Mesothelial cell of epicardium (in vitro differentiated cells): ENCODE measurements around the gene EHBP1L1. TPM values are rescaled to one million over a fixed set of nuclear protein-coding genes. Genes with fewer than 3 reads are reported as not detected.

Experiments
- DNase-seq, 2 experiments: peaks; one replicate each; pipeline ENCODE4 v3.0.0; 2021; ENCODE audit warnings: low spot score in 2 of 2; ENCODE audit not compliant: unreplicated experiment in 2 of 2
- H3K27ac Mint-ChIP-seq: 2 replicates; pipeline ENCODE4 v1.8.0; 2021; ENCODE audit warnings: mixed read lengths
- H3K27me3 Mint-ChIP-seq: 2 replicates; pipeline ENCODE4 v1.8.0; 2021; ENCODE audit warnings: low read depth, mixed read lengths
- H3K36me3 Mint-ChIP-seq: 2 replicates; pipeline ENCODE4 v1.8.0; 2021; ENCODE audit warnings: mixed read lengths
- H3K4me1 Mint-ChIP-seq: 2 replicates; pipeline ENCODE4 v1.8.0; 2021; ENCODE audit warnings: mixed read lengths
- H3K4me3 Mint-ChIP-seq: 2 replicates; pipeline ENCODE4 v1.8.0; 2021; ENCODE audit warnings: mild to moderate bottlenecking, moderate library complexity, mixed read lengths
- H3K9me3 Mint-ChIP-seq: 2 replicates; pipeline ENCODE4 v1.8.0; 2021; ENCODE audit warnings: mixed read lengths
- total RNA-seq: library from RNA; stranded (reverse); gene quantifications from 3 replicates; pipeline ENCODE4 v1.2.1, GENCODE V29; 2021
- TF ChIP-seq, protein P1 (sequence below): fragments of 200-600 bp; sonication (generic); IDR thresholded peaks from one replicate; pipeline ENCODE4 v1.5.0; 2021; ENCODE audit warnings: antibody characterized with exemption; ENCODE audit not compliant: unreplicated experiment

The EHBP1L1 gene
- total RNA-seq, 1 donor from 2014 or later: 35.2 TPM

DNA sequence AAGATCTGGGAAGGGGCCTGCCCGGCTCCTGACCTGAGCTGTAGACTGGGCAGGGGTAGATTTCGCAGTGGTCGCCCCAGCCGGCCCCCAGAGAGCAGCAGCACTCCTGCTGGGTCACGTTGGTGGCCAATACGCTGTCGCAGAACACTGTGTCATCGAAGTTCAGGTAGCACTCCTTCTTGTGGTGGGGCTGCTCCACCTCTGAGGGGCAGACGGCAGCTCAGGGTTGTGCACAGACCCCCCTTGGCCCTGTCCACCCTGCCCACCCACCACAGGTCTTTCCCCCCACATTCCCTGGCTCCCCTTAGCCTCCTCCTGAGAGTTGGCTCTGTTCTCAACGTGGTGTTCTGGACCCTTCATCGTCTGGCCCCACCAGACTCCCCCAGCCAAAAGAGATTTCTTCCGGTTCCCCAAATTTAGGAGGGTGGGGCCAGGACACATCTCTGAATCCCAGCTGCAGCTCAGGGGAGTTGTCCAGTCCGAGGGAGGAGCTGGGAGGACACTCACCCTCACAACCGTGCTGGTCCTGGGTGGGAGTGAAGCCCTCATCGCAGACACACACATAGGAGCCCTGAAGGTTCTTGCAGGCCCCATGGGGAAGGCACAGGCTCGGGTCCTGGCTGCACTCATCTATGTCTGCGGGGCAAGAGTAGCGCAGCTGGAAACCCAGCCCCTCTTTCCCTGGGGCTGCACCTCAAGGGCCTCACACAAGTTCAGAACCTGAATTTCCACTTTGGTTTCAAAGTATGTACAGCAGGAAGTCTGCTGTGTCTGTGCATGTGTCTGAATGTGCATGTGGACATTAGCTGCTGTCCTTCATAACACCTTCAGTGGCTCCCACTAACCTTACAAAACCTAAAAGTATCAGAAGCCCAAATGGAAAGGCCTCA lies 34.5 kb upstream of the EHBP1L1 start:
- H3K27me3 Mint-ChIP-seq: peaks cover 3% of the 10 kb centered on the region
- peaks cover 31% of the 10 kb centered on the region for H3K36me3 Mint-ChIP-seq
- peak overlapping the region; percentile 90 for H3K27ac Mint-ChIP-seq
- TF ChIP-seq, protein P1, sequence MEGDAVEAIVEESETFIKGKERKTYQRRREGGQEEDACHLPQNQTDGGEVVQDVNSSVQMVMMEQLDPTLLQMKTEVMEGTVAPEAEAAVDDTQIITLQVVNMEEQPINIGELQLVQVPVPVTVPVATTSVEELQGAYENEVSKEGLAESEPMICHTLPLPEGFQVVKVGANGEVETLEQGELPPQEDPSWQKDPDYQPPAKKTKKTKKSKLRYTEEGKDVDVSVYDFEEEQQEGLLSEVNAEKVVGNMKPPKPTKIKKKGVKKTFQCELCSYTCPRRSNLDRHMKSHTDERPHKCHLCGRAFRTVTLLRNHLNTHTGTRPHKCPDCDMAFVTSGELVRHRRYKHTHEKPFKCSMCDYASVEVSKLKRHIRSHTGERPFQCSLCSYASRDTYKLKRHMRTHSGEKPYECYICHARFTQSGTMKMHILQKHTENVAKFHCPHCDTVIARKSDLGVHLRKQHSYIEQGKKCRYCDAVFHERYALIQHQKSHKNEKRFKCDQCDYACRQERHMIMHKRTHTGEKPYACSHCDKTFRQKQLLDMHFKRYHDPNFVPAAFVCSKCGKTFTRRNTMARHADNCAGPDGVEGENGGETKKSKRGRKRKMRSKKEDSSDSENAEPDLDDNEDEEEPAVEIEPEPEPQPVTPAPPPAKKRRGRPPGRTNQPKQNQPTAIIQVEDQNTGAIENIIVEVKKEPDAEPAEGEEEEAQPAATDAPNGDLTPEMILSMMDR: no peak
- no peaks in the 10 kb centered on the region for H3K9me3 Mint-ChIP-seq
- peaks cover 25% of the 10 kb centered on the region for H3K4me1 Mint-ChIP-seq
- H3K4me3 Mint-ChIP-seq: peak overlapping the region; percentile 59
- no peak for DNase-seq

- Mint-ChIP-seq H3K36me3 (peaks cover 29% of the 10 kb centered on the region), H3K27ac (no peak overlapping the region), H3K9me3 (no peaks in the 10 kb centered on the region), H3K4me3 (no peak overlapping the region), H3K4me1 (peaks cover 27% of the 10 kb centered on the region), H3K27me3 (peaks cover 3% of the 10 kb centered on the region)
- TF ChIP-seq, protein P1: no peak
- DNase-seq: no peak
Measured at GRCh38 chr11:65542738-65543390, 33.0 kb upstream of the EHBP1L1 start.

GRCh38 chr11:65545853-65546216 lies 30.0 kb upstream of the EHBP1L1 start:
- peaks cover 3% of the 10 kb centered on the region for H3K27me3 Mint-ChIP-seq
- TF ChIP-seq, protein P1: no peak
- no peak for DNase-seq
- peaks cover 28% of the 10 kb centered on the region for H3K4me1 Mint-ChIP-seq
- H3K27ac Mint-ChIP-seq: peak overlapping the region; percentile 41
- no peaks in the 10 kb centered on the region for H3K9me3 Mint-ChIP-seq
- peaks cover 48% of the 10 kb centered on the region for H3K36me3 Mint-ChIP-seq
- peak overlapping the region; percentile 16 for H3K4me3 Mint-ChIP-seq

DNA sequence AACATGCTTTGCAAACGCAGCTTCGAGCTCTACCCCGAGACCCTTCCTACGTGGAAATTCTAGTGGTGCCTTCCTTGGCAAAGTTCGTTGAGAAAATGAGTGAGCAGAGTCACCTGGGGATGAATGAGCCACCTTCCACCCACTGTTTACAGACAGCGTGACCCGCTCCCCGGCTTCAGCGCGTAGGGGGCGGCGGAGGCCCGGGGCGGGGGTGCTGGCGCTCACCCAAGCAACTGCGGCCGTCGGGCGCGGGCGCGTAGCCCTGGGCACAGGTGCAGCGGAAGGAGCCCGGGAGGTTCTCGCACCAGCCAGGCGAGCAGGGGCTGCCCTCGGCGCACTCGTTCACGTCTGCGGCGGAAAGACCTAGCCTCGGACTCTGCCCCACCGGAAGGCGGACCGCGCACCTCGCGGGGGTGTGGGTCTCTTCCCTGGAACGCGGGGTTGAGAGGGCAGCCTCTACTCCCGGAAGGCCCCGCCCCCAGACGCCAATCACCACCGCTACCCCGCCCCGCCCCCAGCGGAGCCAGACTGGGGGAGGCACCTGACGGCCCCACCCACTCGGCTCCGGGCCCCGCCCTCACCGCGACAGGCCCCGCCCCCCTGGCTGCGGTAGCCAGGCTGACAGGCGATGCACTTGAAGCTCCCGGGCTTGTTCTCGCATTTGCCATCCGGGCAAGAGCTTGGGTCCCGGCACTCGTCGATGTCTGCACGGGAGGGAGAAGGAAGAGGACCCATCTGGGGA lies 29.5 kb upstream of the EHBP1L1 start:
- Mint-ChIP-seq H3K27ac (peak overlapping the region; percentile 47), H3K27me3 (peaks cover 3% of the 10 kb centered on the region)

More for the DNA sequence above, 29.5 kb upstream of the EHBP1L1 start:
- TF ChIP-seq, protein P1: no peak
- H3K4me1 Mint-ChIP-seq: peaks cover 24% of the 10 kb centered on the region
- peak overlapping the region; percentile 30 for H3K4me3 Mint-ChIP-seq
- peak; percentile 75 to 87 for DNase-seq
- peaks cover 52% of the 10 kb centered on the region for H3K36me3 Mint-ChIP-seq
- no peaks in the 10 kb centered on the region for H3K9me3 Mint-ChIP-seq
